Measurements from ENCODE around the gene CCSAP. TPM values are rescaled to one million over a fixed set of nuclear protein-coding genes. Genes with fewer than 3 reads are reported as not detected.

The CCSAP gene
- total RNA-seq, 1 experiment from 2014 or later, result 6.6 TPM

Small RNA genes lying within 50 kb of the gene (small RNA-seq; reads per million reads assigned to genes)
- gene RNU6-180P, result not detected

Other genes with a start within 250 kb of the CCSAP start
- gene RAB4A, start 71.9 kb downstream of the CCSAP start, total RNA-seq (2014; rRNA removed; shearing (Covaris generic)), result 47.3 and 53.4 TPM in 2 replicates
- 0.20 and 0.34 TPM in 2 replicates for gene ACTA1, start 91.0 kb upstream of the CCSAP start, total RNA-seq (2014; rRNA removed; shearing (Covaris generic))
- gene NUP133, start 165.3 kb upstream of the CCSAP start, total RNA-seq (2014; rRNA removed; shearing (Covaris generic)), result 31.5 and 33.5 TPM in 2 replicates
- 10.3 and 13.5 TPM in 2 replicates for gene ABCB10, start 215.7 kb upstream of the CCSAP start, total RNA-seq (2014; rRNA removed; shearing (Covaris generic))

Data from HT-29 (cell line).